SK-N-MC (cell line): ENCODE results near the gene LTO1.

ENCODE experiments used
- EZH2 ChIP-seq: fragments of 200-600 bp; sonication (generic); IDR thresholded peaks from one replicate; pipeline ENCODE4 v1.6.1; 2017; ENCODE audit warnings: antibody characterized with exemption
- FOXP2 ChIP-seq: optimal IDR thresholded peaks from 2 replicates; pipeline ENCODE3; 2011; ENCODE audit warnings: mild to moderate bottlenecking, moderate library complexity; ENCODE audit not compliant: insufficient read depth; ENCODE audit errors: extremely low read length, control extremely low read depth
- POLR2AphosphoS5 ChIP-seq: IDR thresholded peaks from 2 replicates; pipeline ENCODE4 v1.6.1; 2012; ENCODE audit warnings: mild to moderate bottlenecking, low read depth, low read length, borderline replicate concordance

- no peak for TF ChIP-seq POLR2AphosphoS5
- TF ChIP-seq EZH2: no peak
- TF ChIP-seq FOXP2: no peak
Measured at GRCh38 chr11:69696749-69697468, 21.8 kb upstream of the LTO1 start.
